SK-N-SH treated with all-trans-retinoic acid at 6 μM for 48 hours (cell line): ENCODE measurements around the gene KRT85.

Experiments
- ATAC-seq: fragments of 200-7000 bp; cut with Tn5 transposase; 3 replicates; pipeline ENCODE4 v1.9.1; 2020; ENCODE audit warnings: mild to moderate bottlenecking, moderate library complexity
- ARNTL ChIP-seq: fragments of 450-650 bp; formaldehyde crosslinking; IDR thresholded peaks from 2 replicates; pipeline ENCODE4 v1.5.0; 2020; ENCODE audit warnings: low read depth, mild to moderate bottlenecking, moderate library complexity, borderline replicate concordance
- BACH2 ChIP-seq: fragments of 250-450 bp; sonication (Bioruptor Pico); IDR thresholded peaks from 2 replicates; pipeline ENCODE4 v1.9.0; 2021; ENCODE audit warnings: mild to moderate bottlenecking, borderline replicate concordance
- CREB5 ChIP-seq: fragments of 250-450 bp; sonication (Bioruptor Pico); IDR thresholded peaks from 2 replicates; pipeline ENCODE4 v1.5.1; 2020; ENCODE audit warnings: low read depth, mild to moderate bottlenecking, moderate library complexity
- CSDC2 ChIP-seq: fragments of 250-450 bp; sonication (Bioruptor Pico); IDR thresholded peaks from 2 replicates; pipeline ENCODE4 v1.5.0; 2020; ENCODE audit warnings: mild to moderate bottlenecking, moderate library complexity
- GLIS3 ChIP-seq: fragments of 250-450 bp; sonication (Bioruptor Pico); IDR thresholded peaks from 2 replicates; pipeline ENCODE4 v1.5.0; 2020; ENCODE audit warnings: mild to moderate bottlenecking, moderate library complexity
- ISL1 ChIP-seq: fragments of 250-450 bp; sonication (Bioruptor Pico); IDR thresholded peaks from 2 replicates; pipeline ENCODE4 v2.1.2; 2022; ENCODE audit warnings: mild to moderate bottlenecking, moderate library complexity
- OSR1 ChIP-seq: fragments of 250-450 bp; sonication (Bioruptor Pico); IDR thresholded peaks from 2 replicates; pipeline ENCODE4 v1.8.0; 2022; ENCODE audit warnings: moderate library complexity, mild to moderate bottlenecking, inconsistent platforms
- PPARA ChIP-seq: fragments of 250-450 bp; sonication (Bioruptor Pico); IDR thresholded peaks from 2 replicates; pipeline ENCODE4 v1.5.0; 2020; ENCODE audit warnings: mild to moderate bottlenecking, borderline replicate concordance
- RARB ChIP-seq: fragments of 250-450 bp; sonication (Bioruptor Pico); IDR thresholded peaks from 2 replicates; pipeline ENCODE4 v1.8.0; 2021; ENCODE audit warnings: mild to moderate bottlenecking, moderate library complexity
- SNAI2 ChIP-seq: fragments of 250-450 bp; sonication (Bioruptor Pico); IDR thresholded peaks from 2 replicates; pipeline ENCODE4 v1.5.0; 2020; ENCODE audit warnings: mild to moderate bottlenecking, moderate library complexity
- TCF4 ChIP-seq: fragments of 250-450 bp; sonication (Bioruptor Pico); IDR thresholded peaks from 2 replicates; pipeline ENCODE4 v1.8.0; 2021; ENCODE audit warnings: mild to moderate bottlenecking, moderate library complexity, borderline replicate concordance
- TOX ChIP-seq: fragments of 250-450 bp; sonication (Bioruptor Pico); IDR thresholded peaks from 2 replicates; pipeline ENCODE4 v1.8.0; 2021; ENCODE audit warnings: mild to moderate bottlenecking, moderate library complexity, borderline replicate concordance
- TSHZ2 ChIP-seq: fragments of 250-450 bp; sonication (Bioruptor Pico); IDR thresholded peaks from 2 replicates; pipeline ENCODE4 v1.5.0; 2020; ENCODE audit warnings: mild to moderate bottlenecking, moderate library complexity
- ZC3H10 ChIP-seq: fragments of 250-450 bp; sonication (Bioruptor Pico); IDR thresholded peaks from 2 replicates; pipeline ENCODE4 v1.5.1; 2021; ENCODE audit warnings: mild to moderate bottlenecking, moderate library complexity
- ZFP30 ChIP-seq: fragments of 450-650 bp; formaldehyde crosslinking; IDR thresholded peaks from 2 replicates; pipeline ENCODE4 v1.5.0; 2022; ENCODE audit warnings: mild to moderate bottlenecking, moderate library complexity
- ZNF565 ChIP-seq: fragments of 450-650 bp; formaldehyde crosslinking; conservative IDR thresholded peaks from 2 replicates; pipeline ENCODE4 v1.5.0; 2020; ENCODE audit warnings: low read depth, mild to moderate bottlenecking, moderate library complexity
- ZNF8 ChIP-seq: fragments of 450-650 bp; formaldehyde crosslinking; IDR thresholded peaks from 2 replicates; pipeline ENCODE4 v1.5.0; 2020; ENCODE audit warnings: mild to moderate bottlenecking, moderate library complexity
- TF ChIP-seq, protein P1 (sequence below): fragments of 250-450 bp; sonication (Bioruptor Pico); IDR thresholded peaks from 2 replicates; pipeline ENCODE4 v1.5.1; 2021; ENCODE audit warnings: mild to moderate bottlenecking, moderate library complexity
- TF ChIP-seq, protein P2 (sequence below): fragments of 250-450 bp; sonication (Bioruptor Pico); IDR thresholded peaks from 2 replicates; pipeline ENCODE4 v1.8.0; 2021; ENCODE audit warnings: low read depth, mild to moderate bottlenecking, moderate library complexity, borderline replicate concordance
- TF ChIP-seq, protein P3 (sequence below): fragments of 250-450 bp; sonication (Bioruptor Pico); IDR thresholded peaks from 2 replicates; pipeline ENCODE4 v1.8.0; 2020; ENCODE audit warnings: mild to moderate bottlenecking, moderate library complexity, borderline replicate concordance

KRT85 gene

DNA sequence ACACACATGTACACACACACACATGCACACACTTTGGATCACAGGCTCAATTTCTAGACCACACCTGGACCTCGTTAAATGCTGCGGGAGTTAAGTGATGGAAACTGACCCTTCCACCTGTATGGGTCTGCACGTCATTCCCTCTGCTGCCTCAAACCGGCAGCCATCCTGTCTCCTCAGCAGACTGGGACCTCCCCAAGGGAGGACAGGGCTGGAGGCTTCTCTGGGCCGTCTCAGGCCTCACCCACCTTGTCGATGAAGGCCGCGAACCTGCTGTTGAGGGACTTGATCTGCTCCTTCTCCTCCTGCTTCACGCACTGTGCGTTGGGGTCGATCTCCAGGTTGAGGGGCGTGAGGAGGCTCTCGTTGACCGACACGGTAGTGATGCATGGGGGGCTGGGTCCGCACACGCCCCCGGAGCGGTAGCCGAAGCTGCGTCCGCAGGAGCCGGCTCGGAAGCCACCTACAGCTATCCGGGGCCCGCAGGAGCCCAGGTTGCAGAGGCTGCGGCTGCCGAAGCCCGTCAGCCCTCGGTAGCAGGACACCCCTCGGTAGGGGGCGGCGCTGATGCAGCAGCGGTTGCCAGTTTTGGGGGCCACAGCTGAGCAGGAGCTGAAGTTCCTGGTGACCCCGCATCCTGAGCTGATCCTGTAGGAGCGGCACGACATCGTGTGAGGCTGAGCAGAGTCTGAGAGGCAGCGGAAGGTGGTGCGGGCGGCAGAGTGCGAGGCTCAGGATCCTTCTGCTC, at the start of gene KRT85:
Gene KRT85 (minus strand): TSS at position 744 of the 748 bp plus-strand sequence. CDS start 76 bp downstream, at position 668.
- ATAC-seq: no peak
- TF ChIP-seq, protein P1, sequence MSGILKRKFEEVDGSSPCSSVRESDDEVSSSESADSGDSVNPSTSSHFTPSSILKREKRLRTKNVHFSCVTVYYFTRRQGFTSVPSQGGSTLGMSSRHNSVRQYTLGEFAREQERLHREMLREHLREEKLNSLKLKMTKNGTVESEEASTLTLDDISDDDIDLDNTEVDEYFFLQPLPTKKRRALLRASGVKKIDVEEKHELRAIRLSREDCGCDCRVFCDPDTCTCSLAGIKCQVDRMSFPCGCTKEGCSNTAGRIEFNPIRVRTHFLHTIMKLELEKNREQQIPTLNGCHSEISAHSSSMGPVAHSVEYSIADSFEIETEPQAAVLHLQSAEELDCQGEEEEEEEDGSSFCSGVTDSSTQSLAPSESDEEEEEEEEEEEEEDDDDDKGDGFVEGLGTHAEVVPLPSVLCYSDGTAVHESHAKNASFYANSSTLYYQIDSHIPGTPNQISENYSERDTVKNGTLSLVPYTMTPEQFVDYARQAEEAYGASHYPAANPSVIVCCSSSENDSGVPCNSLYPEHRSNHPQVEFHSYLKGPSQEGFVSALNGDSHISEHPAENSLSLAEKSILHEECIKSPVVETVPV (CRISPR knock-in tag): no peak
- TF ChIP-seq SNAI2: no peak
- TF ChIP-seq GLIS3 (CRISPR knock-in tag): no peak
- TF ChIP-seq ZNF8 (CRISPR knock-in tag): no peak
- no peak for TF ChIP-seq TCF4
- TF ChIP-seq, protein P2, sequence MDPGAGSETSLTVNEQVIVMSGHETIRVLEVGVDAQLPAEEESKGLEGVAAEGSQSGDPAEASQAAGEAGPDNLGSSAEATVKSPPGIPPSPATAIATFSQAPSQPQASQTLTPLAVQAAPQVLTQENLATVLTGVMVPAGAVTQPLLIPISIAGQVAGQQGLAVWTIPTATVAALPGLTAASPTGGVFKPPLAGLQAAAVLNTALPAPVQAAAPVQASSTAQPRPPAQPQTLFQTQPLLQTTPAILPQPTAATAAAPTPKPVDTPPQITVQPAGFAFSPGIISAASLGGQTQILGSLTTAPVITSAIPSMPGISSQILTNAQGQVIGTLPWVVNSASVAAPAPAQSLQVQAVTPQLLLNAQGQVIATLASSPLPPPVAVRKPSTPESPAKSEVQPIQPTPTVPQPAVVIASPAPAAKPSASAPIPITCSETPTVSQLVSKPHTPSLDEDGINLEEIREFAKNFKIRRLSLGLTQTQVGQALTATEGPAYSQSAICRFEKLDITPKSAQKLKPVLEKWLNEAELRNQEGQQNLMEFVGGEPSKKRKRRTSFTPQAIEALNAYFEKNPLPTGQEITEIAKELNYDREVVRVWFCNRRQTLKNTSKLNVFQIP (CRISPR knock-in tag): no peak
- TF ChIP-seq OSR1: no peak
- no peak for TF ChIP-seq CREB5 (CRISPR knock-in tag)

GRCh38 chr12:52416795-52417194, 49.5 kb upstream of the KRT85 start:
- no peak for ATAC-seq
- TF ChIP-seq ISL1 (no peak), GLIS3 (CRISPR knock-in tag) (no peak), TCF4 (no peak), PPARA (CRISPR knock-in tag) (no peak), ARNTL (no peak), RARB (CRISPR knock-in tag) (no peak), CSDC2 (CRISPR knock-in tag) (no peak), ZNF565 (no peak)
- TF ChIP-seq, all 23 proteins: peak for 0

DNA sequence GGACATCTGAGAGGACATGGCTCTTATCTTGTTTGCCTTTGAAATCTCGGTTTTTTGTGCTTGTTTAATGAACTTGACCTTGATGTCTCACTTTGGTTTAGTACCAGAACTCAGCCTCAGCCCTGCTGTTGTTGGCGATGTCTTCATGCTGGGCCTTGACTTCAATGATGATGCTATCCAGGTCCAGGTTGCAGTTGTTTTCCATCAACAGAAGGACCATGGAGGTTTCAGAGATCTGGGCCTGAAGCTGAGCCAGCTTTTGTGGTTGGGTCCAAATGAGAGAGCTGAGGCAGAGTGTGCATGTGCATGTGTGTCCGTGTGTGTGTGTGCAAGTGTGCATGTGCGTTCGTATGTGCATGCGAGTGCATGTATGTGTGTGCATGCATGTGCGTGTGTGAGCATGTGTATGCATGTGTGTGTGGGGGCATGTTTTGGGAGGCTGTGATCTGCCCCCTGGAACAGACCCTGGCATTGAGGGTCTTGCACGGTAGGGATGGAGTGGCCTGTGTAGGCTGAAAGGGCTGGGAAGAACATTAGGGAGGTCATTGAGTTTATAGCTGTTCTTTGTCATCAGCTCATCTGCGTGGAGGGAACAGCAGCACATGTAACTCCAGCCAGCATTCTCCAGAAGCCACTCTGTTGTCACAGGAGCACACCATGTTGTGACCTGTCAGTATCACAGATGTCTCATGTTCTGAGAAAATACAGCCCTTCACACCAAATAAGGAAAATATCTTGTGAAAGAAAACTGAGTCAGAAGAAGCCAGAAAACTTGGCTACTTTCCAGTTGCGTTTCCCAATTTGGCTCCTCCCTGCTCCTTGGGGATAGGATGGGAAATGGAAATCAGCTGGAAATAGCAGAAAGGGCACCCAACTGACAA, 48.8 kb upstream of the KRT85 start:
- TF ChIP-seq CSDC2 (CRISPR knock-in tag) (no peak), SNAI2 (no peak), ARNTL (no peak), TOX (no peak), TCF4 (no peak), ZNF8 (CRISPR knock-in tag) (no peak), ZC3H10 (CRISPR knock-in tag) (no peak), ZFP30 (CRISPR knock-in tag) (no peak), ZNF565 (no peak), BACH2 (CRISPR knock-in tag) (no peak), ISL1 (no peak)
- TF ChIP-seq, protein P1 (CRISPR knock-in tag): no peak
- TF ChIP-seq, protein P3, sequence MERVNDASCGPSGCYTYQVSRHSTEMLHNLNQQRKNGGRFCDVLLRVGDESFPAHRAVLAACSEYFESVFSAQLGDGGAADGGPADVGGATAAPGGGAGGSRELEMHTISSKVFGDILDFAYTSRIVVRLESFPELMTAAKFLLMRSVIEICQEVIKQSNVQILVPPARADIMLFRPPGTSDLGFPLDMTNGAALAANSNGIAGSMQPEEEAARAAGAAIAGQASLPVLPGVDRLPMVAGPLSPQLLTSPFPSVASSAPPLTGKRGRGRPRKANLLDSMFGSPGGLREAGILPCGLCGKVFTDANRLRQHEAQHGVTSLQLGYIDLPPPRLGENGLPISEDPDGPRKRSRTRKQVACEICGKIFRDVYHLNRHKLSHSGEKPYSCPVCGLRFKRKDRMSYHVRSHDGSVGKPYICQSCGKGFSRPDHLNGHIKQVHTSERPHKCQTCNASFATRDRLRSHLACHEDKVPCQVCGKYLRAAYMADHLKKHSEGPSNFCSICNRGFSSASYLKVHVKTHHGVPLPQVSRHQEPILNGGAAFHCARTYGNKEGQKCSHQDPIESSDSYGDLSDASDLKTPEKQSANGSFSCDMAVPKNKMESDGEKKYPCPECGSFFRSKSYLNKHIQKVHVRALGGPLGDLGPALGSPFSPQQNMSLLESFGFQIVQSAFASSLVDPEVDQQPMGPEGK (CRISPR knock-in tag): no peak
- TF ChIP-seq, all 23 proteins: peak for 0
- no peak for ATAC-seq

DNA sequence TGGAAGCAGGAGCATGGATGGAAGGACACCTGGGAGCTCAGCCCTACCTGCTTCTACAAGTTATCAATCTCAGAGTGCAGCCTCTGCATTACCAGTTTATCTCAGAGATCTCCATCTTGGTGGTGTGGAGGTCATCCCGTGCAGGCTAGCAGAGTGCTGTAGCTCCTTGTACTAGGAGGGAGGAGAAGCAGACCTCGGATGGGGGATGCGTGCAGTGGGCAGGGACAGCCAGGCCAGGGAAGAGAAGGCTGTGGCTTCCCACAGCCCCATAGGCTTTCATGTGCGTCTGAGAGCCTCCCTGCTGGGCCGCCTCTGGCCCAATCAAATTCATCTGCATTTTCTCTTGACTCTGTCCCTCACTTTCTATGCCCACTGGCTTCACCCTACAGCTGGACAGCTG, 47.7 kb upstream of the KRT85 start:
- ATAC-seq: no peak
- TF ChIP-seq TSHZ2 (CRISPR knock-in tag) (no peak), CREB5 (CRISPR knock-in tag) (no peak), ARNTL (no peak)
- TF ChIP-seq, protein P2 (CRISPR knock-in tag): no peak
